Thymus (tissue), 11 donors: ENCODE measurements around the gene HERC4. TPM values are rescaled to one million over a fixed set of nuclear protein-coding genes. Genes with fewer than 3 reads are reported as not detected.
"Not testable (repeated sequence)": the region's sequence is repeated elsewhere in the genome, so short reads cannot be mapped to it uniquely, and the experiment has no call there.

Experiments used
- DNase-seq, 9 donors: peaks; one replicate each; pipeline ENCODE4 v3.0.0-alpha.2; 2013; ENCODE audit warnings: low spot score in 9 of 9, low read depth in 6 of 9, missing footprints in 1 of 9
- H3K27ac ChIP-seq, 2 donors: one replicate each; pipeline ENCODE4 v1.5.1; 2013; ENCODE audit warnings: control low read depth in 1 of 2, low read depth in 1 of 2, low read length in 1 of 2, mild to moderate bottlenecking in 1 of 2, moderate library complexity in 1 of 2
- H3K27me3 ChIP-seq, 2 donors: one replicate each; pipeline ENCODE4 v1.5.1; 2013; ENCODE audit warnings: low read length in 1 of 2; ENCODE audit not compliant: control insufficient read depth in 2 of 2, insufficient read depth in 1 of 2
- H3K36me3 ChIP-seq, 2 donors: one replicate each; pipeline ENCODE4 v1.5.1; 2013; ENCODE audit warnings: low read length in 1 of 2, mild to moderate bottlenecking in 1 of 2, moderate library complexity in 1 of 2; ENCODE audit not compliant: control insufficient read depth in 2 of 2, insufficient read depth in 2 of 2
- H3K4me1 ChIP-seq, 2 donors: one replicate each; pipeline ENCODE4 v1.5.1; 2013; ENCODE audit warnings: low read length in 2 of 2; ENCODE audit not compliant: control insufficient read depth in 2 of 2, insufficient read depth in 2 of 2
- H3K4me3 ChIP-seq, 2 donors: one replicate each; pipeline ENCODE4 v1.5.1; 2013; ENCODE audit warnings: low read length in 2 of 2, control low read depth in 1 of 2, mild to moderate bottlenecking in 1 of 2
- H3K9me3 ChIP-seq, 2 donors: one replicate each; pipeline ENCODE4 v1.5.1; 2013; ENCODE audit warnings: low read length in 1 of 2, mild to moderate bottlenecking in 1 of 2; ENCODE audit not compliant: control insufficient read depth in 2 of 2, insufficient read depth in 1 of 2
- WGBS: extraction: QIAGEN DNeasy Blood & Tissue Kit; methylation state at CpG from one replicate; pipeline ENCODE4 v1.1.7; 2013; 5-methylcytosine and 5-hydroxymethylcytosine counted together
- polyA plus RNA-seq: library from polyadenylated mRNA; stranded (reverse); fragments of 200-250 nt; gene quantifications from one replicate; pipeline ENCODE4 v1.2.3, GENCODE V29; 2013
- total RNA-seq: library from RNA; stranded (reverse); fragments of 120-200 nt; gene quantifications from one replicate; pipeline ENCODE4 v1.2.4, GENCODE V29; 2013
- donor health status: healthy.

The HERC4 gene
- total and polyA plus RNA-seq, 2 donors, result 25.0 to 35.0 TPM

DNA sequence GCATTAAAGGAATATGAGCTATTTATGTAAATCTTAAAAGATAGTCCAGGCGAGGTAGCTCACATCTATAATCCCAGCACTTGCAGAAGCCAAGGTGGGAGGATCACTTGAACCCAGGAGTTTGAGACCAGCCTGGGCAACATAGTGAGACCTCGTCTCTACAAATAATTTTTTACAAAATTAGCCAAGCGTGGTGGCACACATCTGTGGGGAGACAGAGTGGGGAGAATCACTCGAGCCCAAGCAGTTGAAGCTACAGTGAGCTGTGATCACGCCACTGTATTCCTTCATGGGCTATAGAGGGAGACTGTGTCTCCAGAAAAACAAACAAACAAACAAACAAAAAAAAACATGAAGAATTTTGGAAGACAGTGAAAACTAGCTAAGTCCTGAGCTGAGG is 28.4 kb downstream of the HERC4 start:
- no peak overlapping the region for H3K27ac ChIP-seq
- no peaks in the 10 kb centered on the region for H3K4me1 ChIP-seq
- 96% methylated on average over 5 of the region's 5 CpGs for WGBS
- no peaks in the 10 kb centered on the region for H3K36me3 ChIP-seq
- DNase-seq, result no peak
- no peak overlapping the region for H3K4me3 ChIP-seq
- no peaks in the 10 kb centered on the region for H3K9me3 ChIP-seq
- no peaks in the 10 kb centered on the region for H3K27me3 ChIP-seq

DNA sequence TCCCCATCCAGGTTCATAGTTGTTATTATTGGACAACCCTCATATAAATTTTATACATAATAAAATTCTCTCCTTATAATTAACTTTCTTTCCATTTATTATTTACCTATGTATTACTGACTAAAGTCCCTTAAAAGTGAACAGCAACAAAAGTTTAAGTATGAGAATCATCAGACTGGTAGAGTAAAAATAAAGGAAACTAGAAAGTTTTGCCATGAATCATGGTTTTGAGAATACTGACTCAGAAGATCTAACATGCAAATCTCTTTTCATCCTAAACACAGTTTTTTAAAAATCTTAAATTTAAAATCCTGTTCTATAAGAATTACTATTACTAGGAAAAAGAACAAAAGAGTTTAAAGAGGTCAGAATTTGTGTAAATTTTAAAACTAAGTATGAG is 32.1 kb downstream of the HERC4 start:
- no peak for DNase-seq
- no peak overlapping the region for H3K4me3 ChIP-seq
- H3K27ac ChIP-seq, result no peak overlapping the region
- no peaks in the 10 kb centered on the region for H3K9me3 ChIP-seq
- H3K4me1 ChIP-seq, result no peaks in the 10 kb centered on the region
- H3K36me3 ChIP-seq, result peaks cover 5 to 7% of the 10 kb centered on the region in 2 donors
- H3K27me3 ChIP-seq, result no peaks in the 10 kb centered on the region

DNA sequence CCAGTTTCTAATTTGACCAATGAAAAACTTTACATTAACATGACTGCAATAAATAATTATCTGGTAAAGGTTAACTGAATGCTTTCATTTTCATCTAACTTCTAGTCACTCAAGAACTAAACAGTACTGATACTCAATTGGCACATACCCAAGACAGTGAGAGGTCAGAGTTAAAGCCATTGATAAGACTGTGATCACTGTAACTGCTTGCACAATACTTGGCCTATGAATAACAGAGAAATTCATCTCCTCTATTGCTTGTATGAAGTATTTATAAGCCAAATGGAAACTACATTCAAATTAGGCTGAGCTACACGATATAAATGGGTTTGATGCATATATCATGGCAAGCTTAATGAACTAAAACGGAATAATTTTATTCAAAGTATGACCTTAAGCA is 43.0 kb downstream of the HERC4 start:
- Histone ChIP-seq H3K27ac (no peak overlapping the region), H3K4me3 (no peak overlapping the region), H3K4me1 (no peaks in the 10 kb centered on the region), H3K9me3 (no peaks in the 10 kb centered on the region), H3K27me3 (no peaks in the 10 kb centered on the region), H3K36me3 (peaks cover 8 to 17% of the 10 kb centered on the region in 2 donors)
- 97% methylated on average over 2 of the region's 2 CpGs for WGBS
- no peak for DNase-seq

DNA sequence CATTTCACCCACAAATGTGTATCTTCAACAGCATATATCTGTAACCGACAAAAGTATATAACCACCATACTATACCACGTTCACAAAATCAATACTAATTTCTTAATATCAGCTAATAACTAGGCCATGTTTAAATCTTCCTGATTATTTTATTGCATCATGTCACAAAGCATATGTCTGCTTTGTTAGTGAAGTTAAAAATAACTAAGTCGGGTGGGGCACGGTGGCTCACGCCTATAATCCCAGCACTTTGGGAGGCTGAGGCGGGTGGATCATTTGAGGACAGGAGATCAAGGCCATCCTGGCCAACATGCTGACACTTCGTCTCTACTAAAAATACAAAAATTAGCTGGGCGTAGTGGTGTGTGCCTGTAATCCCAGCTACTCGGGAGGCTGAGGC is 47.7 kb downstream of the HERC4 start:
- Histone ChIP-seq H3K4me3 (no peak overlapping the region), H3K27me3 (no peaks in the 10 kb centered on the region), H3K4me1 (no peaks in the 10 kb centered on the region), H3K36me3 (peaks cover 6 to 18% of the 10 kb centered on the region in 2 donors), H3K27ac (no peak overlapping the region), H3K9me3 (no peaks in the 10 kb centered on the region)
- WGBS, result 98% methylated on average over 9 of the region's 9 CpGs
- no peak for DNase-seq

DNA sequence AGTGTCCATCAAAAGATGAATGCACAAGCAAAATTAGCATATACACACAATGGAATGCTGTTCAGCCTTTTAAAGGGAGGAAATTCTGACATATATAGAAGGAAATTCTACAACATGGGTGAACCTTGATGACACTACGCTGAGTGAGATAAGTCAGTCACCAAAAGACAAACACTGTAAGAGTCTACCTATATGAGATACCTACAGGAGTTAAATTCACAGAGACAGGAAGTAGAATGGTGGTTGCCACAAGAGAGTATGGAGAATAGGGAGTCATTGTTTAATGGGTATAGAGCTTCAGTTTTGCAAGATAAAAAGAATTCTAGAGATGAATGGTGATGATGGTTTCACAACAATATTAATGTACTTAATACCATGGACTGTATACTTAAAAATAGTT is 51.8 kb downstream of the HERC4 start:
- Histone ChIP-seq H3K27me3 (no peaks in the 10 kb centered on the region), H3K36me3 (peaks cover 3 to 36% of the 10 kb centered on the region in 2 donors), H3K4me3 (no peak overlapping the region), H3K27ac (no peak overlapping the region), H3K9me3 (peaks cover 0 to 4% of the 10 kb centered on the region in 2 donors), H3K4me1 (no peaks in the 10 kb centered on the region)
- WGBS, result 99% methylated on average over 1 of the region's 1 CpG
- DNase-seq, result no peak

DNA sequence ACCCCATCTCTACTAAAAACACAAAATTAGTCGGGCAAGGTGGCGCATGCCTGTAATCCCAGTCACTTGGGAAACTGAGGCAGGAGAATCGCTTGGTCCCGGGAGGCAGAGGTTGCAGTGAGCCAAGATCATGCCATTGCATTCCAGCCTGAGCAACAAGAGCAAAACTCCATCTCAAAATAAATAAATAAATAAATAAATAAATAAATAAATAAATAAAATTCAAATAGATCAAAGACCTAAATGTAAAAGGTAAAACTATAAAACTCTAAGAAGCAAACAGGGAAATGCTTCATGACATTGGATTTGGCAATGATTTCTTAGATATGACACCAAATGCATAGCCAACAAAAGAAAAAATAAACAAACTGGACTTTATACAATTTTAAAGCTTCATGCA is 52.8 kb downstream of the HERC4 start:
- H3K4me3 ChIP-seq, H3K27me3 ChIP-seq, H3K9me3 ChIP-seq, DNase-seq, H3K27ac ChIP-seq, H3K4me1 ChIP-seq: not testable (repeated sequence)
- H3K36me3 ChIP-seq, result peaks cover 3 to 36% of the 10 kb centered on the region in 2 donors
- 98% methylated on average over 4 of the region's 4 CpGs for WGBS

DNA sequence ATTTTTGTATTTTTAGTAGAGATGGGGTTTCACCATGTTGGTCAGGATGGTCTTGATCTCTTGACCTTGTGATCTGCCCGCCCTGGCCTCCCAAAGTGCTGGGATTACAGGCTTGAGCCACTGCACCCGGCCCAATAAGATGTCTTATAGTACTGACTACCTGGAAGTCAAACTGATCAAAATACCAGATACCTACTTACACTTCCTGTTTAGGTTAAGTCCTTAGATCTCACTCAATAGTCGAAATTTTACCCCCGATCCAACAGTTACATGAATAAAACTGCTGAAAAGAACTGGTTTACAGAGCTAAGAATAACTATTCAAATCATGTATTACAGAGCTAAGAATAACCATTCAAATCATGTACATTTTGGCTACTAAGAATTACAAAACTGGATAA is 58.6 kb downstream of the HERC4 start:
- H3K4me1 ChIP-seq, H3K27ac ChIP-seq, H3K4me3 ChIP-seq, H3K27me3 ChIP-seq, H3K9me3 ChIP-seq: not testable (repeated sequence)
- DNase-seq, result peak in 1 of 9 donors; percentile 3
- H3K36me3 ChIP-seq, result peaks cover 3 to 25% of the 10 kb centered on the region in 2 donors
- WGBS, result 88% methylated on average over 4 of the region's 4 CpGs

DNA sequence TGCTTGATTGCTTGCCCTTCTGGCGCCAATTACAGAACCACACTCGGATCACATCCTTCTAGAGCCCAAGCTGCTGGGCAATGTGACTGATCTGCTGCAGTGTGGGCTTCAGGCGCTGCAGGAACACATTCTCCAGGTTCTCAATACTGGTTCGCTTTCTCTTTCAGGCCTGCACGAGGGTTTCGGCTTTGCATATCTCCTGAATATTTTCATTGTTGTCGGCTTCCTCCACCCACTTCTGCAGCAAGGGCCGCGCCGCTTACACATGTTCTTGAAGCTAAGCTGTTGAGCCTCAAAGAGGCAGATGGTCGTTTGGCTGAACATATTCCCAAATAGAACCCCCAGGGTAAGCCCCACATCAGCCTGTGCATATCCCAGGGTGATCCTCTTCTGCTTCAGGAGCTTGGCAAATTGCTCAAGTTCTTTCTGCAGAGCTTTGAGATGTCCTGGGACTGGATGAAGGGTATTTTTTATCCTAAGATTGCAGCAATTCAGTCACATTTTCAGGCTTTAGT is 64.6 kb downstream of the HERC4 start:
- H3K27ac ChIP-seq, result no peak overlapping the region
- no peak for DNase-seq
- H3K36me3 ChIP-seq, result peaks cover 6 to 15% of the 10 kb centered on the region in 2 donors
- H3K4me3 ChIP-seq, result no peak overlapping the region
- WGBS, result 98% methylated on average over 11 of the region's 11 CpGs
- H3K27me3 ChIP-seq, result no peaks in the 10 kb centered on the region
- no peaks in the 10 kb centered on the region for H3K4me1 ChIP-seq
- H3K9me3 ChIP-seq, result peaks cover 0 to 4% of the 10 kb centered on the region in 2 donors

DNA sequence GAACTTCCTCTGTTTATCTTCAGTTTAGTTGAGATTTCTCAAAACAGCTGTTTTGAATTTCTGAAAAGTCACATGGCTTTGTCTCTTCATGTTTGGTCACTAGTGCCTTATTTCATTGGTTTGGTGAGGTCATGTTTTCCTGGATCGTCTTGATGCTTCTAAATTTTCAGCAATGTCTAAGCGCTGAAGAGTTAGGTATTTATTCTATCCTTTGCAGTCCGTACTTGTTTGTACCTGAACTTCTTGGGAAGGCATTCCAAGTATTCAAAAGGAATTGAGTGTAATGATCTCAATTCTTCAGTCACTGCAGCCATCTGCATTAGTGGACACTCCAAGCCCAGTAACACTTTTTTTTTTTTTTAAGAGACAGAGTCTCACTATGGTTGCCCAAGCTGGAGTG is 67.7 kb downstream of the HERC4 start:
- 97% methylated on average over 3 of the region's 3 CpGs for WGBS
- Histone ChIP-seq H3K9me3 (peaks cover 0 to 4% of the 10 kb centered on the region in 2 donors), H3K27me3 (no peaks in the 10 kb centered on the region), H3K4me1 (no peaks in the 10 kb centered on the region), H3K27ac (no peak overlapping the region), H3K4me3 (no peak overlapping the region), H3K36me3 (peaks cover 6 to 15% of the 10 kb centered on the region in 2 donors)
- no peak for DNase-seq

DNA sequence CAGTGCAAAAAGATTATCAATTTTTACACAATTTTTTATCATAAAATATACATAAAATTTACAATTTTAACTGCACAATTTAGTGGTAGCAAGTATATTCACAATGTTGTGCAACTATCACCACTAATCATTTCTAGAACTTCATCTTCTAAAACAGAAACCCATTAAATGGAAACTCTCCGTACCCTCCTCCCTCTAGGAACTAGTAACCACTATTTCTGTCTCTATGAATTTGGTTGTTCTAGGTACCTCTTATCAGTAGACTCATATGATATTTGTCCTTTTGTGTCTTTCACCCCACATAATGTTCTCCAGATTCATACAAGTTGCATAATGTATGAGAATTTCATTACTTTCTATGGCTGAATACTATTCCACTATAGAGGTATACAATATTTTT is 73.5 kb downstream of the HERC4 start:
- no peak for DNase-seq
- H3K27ac ChIP-seq, result no peak overlapping the region
- no peaks in the 10 kb centered on the region for H3K27me3 ChIP-seq
- no peaks in the 10 kb centered on the region for H3K4me1 ChIP-seq
- no peaks in the 10 kb centered on the region for H3K9me3 ChIP-seq
- no peak overlapping the region for H3K4me3 ChIP-seq
- 93% methylated on average over 1 of the region's 1 CpG for WGBS
- peaks cover 3 to 4% of the 10 kb centered on the region in 2 donors for H3K36me3 ChIP-seq
